NCI-H510A treated with DMSO at 0.1 percent for 48 hours (cell line): ENCODE data around the gene CLDN24.

Experiments used
- DNase-seq: peaks from one replicate; lab custom pipeline; 2025; lab: John Stamatoyannopoulos, UW

Gene CLDN24

DNA sequence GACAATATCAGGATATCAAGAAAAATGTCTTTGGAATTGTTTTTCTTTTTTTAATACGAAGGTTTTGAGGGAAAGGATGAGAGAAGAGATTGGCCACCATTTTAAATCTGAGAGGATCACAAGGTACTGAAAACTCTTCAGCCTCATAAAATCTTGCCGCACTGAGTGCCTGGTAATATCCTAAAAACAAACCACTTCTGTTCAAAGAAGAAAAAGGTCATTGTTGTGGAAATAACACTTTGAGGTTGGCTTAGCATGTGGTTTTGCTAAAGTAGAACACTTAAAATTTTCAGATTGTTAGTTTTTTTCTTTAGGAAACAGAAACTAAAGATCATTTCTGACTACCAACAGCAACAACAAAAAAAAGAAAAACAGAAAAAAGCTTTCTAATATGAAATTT lies 1.1 kb downstream of the CLDN24 start:
- DNase-seq, result no peak

DNA sequence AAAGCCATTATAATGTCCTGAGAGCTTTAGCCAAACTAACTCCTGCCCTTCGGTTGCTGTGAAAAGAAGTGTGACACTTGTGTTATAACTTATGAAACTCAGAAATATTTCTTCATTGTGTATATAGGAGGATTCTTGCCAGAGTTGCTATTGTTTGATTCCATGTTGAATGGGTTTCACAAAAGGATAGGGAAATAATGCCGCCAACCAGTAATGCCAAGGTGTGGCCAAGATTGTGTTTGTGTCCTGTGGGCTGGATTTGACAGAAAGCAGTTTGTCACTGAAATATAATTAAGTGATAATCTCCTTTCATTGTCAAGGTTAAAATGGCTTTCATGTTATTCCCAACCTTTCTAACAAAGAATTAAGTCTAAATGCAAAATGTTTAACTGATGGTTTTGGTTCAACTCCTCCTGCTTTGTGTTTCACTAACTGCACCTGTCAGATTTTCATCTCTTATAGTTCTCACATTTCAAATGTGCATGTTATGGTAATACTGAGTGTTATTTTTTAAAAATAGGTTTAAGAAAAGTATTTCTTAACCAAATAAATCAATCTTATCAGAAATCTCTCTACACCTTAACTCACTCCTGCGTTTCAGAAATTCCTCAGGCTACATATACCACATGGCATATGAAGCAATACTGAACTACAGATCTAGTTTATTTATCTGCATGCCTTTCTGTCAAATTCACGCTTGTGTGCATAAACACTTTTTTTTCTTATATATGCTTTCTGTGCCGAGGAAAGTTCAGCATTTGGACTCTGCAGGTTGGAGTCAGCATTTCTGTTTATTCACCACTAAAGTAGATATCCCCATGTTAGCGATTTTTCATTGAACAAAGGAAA lies 1.8 kb downstream of the CLDN24 start, which contains the start of gene CLDN22:
CLDN22 (minus strand) TSS at position 66 of the 849 bp plus-strand sequence; CDS start at position 8, 58 bp downstream.
- no peak for DNase-seq

DNA sequence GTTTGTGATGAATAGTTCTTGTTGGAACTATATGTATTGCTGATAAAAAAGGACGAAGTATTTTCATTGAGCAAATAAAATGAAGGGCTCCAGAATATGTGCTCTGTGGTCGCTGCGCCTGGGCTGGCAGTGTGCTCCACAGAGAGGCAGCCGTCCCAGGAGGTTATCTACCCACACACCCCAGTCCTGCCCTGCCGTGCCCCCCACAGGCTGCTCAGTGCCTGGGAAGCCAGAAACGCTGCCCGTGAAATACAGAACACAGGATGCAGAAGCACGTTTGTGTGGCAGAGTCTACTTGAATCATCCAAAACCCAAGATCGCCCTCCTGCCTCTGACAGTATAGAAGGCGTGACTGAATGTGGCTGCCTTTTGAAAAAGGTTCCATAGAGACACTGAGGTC lies 3.6 kb downstream of the CLDN24 start:
- no peak for DNase-seq

DNA sequence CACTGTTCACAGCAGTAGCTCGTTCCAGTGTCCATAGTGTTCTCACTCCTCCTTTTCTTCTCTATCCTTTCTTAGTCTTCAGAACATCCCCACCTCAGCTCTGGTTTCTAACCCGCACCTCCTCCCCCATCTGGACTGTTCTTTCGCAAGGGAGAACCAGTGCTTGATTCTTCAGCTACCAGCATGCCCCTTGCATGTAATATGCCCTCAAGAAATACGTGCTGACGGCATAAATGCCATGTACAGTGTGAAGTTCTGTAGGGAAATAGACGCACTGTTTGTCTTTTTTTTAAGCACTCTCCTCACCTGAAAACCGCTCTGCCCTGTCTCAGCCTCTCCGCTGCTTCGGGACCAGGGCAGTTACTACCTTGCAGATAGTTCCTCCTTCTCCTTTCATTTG lies 7.4 kb downstream of the CLDN24 start:
- no peak for DNase-seq

DNA sequence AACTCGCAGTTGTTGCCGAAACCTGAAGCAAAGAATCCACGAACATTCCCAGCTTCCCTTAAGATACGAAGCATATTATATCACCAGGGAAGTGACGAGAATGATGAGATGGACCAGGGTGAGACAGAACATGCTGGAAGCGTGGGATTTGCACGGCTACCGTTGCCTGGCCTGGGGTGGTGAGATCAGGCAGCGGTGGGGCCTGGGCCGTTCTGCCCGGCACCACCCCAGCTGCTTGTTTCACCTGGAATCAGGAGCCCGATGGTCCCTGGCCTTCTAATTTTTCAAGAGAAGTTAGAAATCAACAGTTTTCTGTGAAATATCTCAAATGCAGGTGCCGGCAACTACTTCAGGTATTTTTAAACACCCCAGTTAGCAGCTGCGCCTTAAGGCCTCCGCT lies 7.9 kb downstream of the CLDN24 start:
- DNase-seq, result no peak

DNA sequence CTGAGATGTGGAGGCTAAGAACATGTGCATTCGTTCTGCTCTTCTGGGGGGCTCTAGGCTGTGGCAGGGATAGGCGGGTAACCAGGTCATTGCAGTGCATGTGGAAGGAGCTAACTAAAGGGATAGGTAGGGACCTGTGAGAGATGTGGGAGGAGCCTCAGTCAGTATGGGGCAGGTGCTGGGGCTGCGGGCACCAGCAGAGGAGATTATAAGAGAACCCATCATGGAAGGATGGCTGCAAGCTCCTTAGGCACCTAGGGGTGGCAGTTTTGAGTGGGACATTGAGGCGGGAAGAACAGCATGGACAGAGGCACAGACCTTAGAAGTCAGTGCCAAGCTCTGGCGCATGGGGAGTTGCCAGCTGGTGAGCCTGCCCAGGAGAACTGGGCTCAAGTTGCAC lies 9.4 kb downstream of the CLDN24 start:
- DNase-seq, result no peak

DNA sequence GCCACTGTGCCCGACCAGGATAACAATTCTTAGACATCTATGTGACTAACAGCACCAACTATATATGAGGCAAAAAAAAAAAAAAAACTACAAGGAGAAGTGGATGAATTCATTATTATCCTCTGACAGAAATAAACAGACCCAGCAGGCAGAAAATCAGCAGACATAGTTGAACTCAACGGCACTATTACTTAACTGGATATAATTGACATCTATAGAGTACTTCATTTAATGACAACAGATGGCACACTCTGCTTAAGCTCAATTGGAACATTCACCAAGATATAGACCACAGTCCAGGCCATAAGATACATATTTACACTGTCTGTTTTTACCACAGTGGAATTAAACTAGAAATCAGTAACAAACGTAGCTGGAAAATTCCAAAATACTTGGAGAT lies 15.4 kb downstream of the CLDN24 start:
- DNase-seq, result no peak

DNA sequence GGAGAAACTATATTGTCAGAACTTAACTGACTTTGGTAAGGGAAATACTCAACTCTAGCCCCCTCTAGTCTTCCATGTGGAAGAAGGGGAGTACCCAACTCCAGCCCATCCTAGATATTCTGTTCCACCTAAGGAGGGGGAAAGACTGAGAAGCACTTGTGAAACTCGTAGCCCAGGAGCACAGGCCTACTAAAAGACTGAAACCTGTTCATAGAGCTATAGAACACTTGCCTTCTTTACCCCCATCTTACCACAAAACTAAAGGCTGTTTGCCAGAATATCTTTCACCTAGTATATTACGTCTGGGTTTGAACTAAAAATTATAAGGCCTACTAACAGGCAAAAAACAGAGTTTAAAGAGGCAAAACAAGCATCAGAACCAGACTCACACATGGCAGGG lies 17.7 kb downstream of the CLDN24 start:
- no peak for DNase-seq

DNA sequence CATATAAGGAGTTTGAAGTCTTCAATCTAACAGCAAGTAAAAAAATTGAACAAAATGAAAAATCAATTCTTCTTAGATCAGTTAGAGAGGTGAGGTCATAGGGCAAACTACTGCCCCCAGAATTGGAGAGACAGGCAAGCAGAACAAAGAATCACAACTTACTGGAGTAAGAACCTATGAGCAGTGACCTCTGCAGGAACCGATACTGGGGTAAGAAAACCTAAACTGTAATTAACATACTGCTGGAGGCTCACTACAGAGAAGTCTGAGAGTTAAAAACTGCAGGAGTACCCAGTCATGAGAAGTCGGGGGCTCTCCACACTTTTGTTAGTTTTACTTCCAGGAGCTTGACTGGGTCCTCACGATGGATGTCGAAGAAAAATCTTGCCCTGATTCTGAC lies 18.2 kb downstream of the CLDN24 start:
- no peak for DNase-seq

DNA sequence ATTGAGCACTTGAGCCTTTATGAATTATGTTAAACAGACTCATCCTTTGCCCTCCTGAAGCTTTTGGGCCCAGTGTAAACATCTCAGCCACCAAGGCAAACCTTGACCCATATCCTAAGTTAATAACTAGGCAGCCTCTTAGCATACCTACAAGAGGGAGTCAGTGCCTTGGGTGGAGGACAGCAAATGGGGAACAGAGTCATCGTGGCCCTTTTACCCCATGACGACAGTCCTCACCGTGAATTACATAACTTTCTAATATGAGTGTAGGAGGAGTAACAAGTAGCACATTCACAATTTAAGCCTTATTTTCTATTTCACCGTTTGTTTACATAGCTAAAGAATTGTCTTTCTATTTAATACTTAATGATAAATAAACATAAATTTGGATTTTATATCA lies 18.9 kb downstream of the CLDN24 start:
- DNase-seq, result no peak

DNA sequence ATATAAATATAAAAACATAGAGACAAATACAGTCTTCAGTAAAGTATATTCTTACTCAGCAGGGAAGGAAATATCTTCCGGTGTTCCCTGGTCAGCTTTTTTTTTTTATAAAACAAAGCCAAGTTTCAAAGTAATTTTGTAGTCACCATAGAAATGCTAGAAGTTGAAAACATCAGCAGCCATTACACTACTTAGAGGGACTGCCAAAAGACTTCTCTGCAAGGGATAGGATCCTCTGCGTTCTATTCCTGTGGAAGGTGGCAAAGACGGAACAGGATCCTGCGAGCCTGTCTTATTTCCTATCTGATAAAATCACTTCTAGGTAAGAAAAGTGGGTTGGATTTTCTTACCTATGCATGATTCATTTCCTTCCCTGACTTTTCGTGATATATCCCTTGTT lies 21.6 kb downstream of the CLDN24 start:
- no peak for DNase-seq

DNA sequence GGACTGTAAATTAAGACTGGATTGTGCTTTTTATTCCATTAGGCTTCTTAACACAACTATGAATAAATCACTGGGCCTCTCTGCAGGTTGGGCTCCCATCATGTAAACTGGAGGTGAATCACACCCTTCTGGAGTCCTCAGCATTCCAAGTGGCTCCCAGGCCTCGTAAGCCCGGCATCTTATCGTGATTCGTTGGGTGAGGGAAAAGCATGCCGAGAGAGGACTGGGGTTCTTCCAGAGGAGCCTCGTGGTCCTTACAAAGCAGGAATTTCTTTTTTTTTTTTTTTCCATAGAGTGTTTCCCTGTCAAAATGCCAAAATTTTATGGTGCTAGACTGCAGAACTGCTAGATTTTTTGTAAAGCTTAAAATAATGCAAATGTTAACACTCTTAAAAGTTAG lies 22.2 kb downstream of the CLDN24 start:
- DNase-seq, result no peak

DNA sequence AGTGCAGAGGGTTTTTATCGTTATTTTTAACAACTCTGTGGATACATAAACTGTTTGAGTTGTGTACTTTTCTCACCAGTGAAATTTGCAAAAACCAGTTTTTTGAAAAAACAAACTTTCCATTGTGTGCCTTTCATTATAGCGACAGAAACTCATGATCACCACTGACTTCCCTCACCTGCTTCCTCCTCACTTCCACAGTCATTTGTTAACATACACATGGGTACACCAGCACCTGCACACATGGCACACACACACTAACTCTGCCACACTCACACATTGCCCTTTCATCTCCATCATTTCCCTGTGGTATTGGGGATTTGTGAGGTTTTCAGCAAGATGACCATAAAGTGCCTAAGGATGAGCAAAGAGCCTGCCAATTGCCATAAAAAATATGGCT lies 22.8 kb downstream of the CLDN24 start:
- no peak for DNase-seq

DNA sequence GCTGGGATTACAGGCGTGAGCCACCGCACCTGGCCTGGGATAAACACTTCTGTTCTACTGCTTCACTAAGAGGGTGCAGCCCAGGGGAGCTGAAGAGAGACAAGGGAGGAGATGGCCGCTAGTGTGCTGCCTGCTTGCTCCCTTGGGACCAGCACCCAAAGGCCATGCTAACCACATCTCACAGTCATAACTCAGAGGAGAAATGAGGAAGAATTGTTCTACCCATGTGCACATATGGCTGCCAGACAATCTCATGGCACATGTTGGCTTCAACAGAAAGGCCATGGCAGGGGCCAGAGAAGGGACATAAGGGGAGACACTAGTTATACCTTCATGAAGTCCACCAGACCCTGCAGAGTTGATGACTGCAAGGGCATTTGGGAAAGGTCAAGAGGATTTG lies 24.6 kb downstream of the CLDN24 start:
- no peak for DNase-seq

DNA sequence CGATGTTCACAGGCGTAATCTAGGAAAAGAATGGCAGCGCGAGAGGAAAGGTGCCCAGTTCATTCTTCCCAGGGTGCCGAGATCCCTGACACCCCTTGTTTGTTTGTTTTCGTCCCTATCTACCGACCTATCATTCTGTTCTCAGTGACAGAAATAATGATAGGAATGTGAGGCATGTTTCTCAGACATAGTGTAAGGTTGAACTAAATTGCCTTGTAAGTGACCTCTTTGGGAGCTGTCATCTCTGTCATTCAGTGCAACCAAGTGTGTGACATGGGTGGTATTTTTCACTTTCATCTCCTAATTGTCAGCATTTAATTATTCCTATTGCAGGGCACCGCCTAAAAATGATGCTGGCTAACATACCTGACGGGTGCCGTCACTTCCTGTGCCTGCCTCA lies 26.5 kb downstream of the CLDN24 start:
- no peak for DNase-seq

DNA sequence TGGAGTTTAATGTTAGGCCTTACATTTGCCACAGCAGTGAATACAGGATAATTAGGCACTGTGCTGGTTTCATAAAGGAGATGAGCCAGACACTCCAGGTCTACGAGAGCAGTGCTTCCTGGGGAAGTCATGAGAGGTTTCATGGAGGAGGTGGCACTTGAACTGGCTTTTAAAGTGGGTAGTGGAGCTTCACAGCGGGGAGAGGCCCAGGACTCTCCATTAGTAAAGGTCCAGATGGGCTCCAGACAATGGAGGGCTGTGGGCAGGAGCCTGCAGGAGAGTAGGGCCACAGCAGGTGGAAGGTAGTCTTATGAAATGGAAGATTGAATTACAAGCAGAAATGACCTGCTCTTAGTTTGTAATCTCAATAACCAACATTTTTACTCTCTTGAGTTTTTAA lies 31.2 kb downstream of the CLDN24 start:
- peak; percentile 24 for DNase-seq

DNA sequence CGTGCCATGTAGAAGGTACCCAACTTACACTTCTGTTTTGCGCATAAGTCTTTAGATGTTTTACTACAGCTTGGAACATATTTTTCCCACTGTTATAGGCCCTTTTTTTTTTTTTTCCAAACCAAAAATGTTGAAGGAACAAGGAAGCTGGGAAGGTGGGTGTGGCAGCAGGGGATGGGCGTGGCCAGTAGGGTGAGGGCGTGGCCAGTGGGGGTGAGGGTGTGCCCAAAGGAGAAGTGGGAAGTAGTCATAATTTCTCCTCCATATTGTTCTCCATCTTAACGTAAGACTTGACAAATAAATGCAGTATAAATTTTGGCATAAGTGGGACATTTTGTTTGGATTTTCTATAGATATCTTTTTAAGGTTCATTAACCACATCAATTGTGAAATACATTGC lies 32.5 kb downstream of the CLDN24 start:
- no peak for DNase-seq

DNA sequence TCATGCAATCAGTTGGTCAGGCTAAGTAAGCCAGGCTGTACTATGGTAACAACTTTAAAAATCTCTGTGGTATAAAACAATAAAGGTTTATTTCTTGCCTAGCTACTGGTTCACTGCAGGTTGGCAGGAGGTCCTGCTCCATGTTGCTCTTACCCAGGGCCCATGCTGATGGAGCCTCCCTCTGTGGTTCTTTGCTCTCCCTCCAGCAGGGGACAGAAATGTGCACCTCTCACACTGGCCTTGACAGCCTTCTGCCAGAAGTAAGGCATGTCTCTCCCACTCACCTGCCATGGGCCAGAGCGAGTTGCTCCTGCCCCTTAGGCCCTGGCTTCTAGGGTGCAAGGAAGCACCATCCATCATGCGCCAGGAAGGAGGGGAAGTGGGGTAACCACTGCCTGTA lies 33.3 kb downstream of the CLDN24 start:
- DNase-seq, result no peak

DNA sequence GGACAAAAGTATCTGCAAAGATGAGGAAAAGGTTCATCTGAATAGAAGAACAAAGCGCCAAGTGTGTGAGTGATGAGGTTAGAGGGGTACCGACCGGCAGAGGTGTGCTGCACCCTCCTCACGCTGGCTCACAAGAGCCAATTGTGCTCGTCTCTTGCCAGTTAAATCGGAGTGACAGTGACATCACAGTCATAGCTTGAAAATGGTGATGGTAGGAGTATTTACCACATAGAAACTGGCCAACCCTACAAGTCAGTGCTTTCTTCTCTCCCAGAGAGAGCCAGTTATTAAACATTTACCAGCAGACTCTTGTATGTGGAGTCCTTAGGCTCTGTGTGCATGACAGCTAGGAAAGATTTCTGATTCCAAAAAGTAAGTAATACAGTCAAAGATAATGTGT lies 34.5 kb downstream of the CLDN24 start:
- DNase-seq, result no peak

DNA sequence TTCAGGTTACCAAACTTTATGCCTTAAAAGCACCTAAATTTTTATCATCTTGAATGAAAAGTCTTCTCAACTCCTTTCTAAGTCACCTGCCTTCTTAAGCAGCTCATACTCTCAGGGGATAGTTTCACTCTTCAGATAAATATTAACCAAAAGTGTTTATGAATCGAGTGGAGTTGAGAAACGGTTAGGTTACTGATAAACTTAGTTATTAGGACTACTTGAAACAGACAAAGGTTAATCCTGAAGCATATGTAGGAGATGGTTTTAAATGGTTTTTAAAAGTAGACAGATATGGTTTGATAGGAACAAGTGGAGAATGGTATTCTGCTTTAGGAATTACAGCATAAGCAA lies 34.9 kb downstream of the CLDN24 start:
- no peak for DNase-seq

DNA sequence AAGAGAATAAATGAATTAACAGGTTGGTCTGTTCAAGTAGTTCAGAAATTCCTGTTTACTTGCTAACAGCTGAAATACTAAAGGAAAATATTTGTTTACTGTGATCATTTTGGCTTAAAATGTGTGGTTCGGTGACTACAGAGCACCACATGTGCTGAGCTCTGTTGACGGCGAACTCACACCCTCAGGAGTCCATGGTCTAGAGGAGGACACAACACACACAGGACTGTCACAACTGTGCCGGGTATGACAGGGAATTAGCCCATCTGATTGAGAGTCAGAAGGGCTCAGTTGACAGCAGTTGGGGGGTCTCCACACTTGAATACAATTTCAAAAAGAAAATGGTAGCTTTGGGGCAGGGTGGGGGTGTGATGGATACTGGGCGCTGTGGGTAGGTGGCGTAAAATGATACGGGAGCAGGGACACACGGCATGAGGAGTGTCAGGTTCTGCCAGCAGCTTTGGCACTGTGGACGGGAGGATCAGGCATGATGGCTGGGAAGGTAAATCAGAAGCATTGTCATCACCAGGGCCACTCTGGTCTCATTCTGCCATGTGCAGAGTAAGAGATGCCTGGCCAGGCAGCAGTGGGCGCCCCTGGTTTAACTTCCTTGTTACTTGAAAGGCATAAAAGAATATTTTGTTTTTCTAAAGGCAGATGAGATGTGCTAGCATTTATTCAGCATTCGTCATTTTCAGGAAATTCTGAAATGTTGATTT lies 35.5 kb downstream of the CLDN24 start:
- DNase-seq, result no peak

DNA sequence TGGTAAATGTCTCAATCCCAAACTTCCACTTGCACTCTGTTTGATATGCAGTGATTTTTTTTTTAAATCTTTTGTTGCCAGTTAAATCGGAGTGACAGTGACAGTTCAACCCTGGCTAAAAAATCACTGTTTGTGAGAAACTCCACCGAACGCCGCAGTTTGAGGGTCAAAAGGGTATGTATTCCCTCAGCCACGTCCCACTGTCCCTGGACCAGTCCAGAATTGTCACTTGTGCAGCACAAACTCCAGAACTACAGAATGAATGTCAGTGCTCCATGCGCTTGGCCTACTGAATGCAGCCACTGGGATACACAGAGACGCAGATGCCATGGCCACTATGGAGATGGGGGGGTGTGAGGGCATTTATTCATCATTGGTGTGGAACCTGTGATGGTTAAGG lies 36.3 kb downstream of the CLDN24 start:
- DNase-seq, result no peak

DNA sequence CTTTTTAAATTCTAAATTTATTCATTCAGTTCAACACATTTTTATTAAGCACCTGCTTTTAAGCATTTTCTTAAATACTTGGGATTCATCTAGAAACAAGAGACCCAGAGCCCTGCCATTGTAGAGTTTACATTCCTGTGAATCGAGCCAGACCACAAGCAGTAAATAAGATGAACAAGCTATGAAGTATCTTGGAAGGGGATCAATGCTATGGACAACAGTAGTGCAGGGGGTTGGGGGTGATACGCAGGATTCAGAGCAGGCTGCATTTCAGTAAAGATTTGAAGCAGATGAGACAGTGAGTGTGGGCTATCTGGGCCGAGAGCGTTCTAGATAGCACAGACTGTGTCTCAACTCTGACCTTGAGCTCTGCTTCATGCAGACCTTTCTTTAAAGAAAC lies 37.3 kb downstream of the CLDN24 start:
- no peak for DNase-seq
